GM04504 (cell line): ENCODE results near the gene SSU72.
"Not testable (repeated sequence)": the region's sequence is repeated elsewhere in the genome, so short reads cannot be mapped to it uniquely, and the experiment has no call there.

ENCODE experiments used
- DNase-seq: peaks from one replicate; pipeline ENCODE4 v3.0.0-alpha.2; 2012; ENCODE audit warnings: low read depth

The SSU72 gene

GRCh38 chr1:1527092-1527816 lies 47.4 kb downstream of the SSU72 start:
- no peak for DNase-seq

- DNase-seq, result not testable (repeated sequence)
Measured at GRCh38 chr1:1526476-1526875, 48.2 kb downstream of the SSU72 start.

- not testable (repeated sequence) for DNase-seq
Measured at GRCh38 chr1:1524750-1525383, 49.8 kb downstream of the SSU72 start.

DNA sequence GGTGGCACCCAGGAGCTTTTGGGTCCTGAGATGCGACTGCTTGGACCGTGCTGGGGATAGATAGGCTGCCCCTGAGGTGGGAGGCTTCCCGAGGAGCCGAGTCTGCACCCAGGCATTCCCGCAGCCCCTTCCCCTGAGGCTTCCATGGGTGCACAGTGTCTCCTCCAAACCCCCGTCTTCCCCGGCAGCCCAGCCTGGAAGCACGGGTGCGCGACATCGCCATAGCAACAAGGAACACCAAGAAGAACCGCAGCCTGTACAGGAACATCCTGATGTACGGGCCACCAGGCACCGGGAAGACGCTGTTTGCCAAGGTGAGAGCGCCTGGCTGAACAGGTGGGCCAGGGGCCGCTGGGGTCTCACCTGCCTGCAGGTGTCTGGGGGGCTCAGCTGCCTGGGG lies 51.0 kb downstream of the SSU72 start:
- not testable (repeated sequence) for DNase-seq

DNA sequence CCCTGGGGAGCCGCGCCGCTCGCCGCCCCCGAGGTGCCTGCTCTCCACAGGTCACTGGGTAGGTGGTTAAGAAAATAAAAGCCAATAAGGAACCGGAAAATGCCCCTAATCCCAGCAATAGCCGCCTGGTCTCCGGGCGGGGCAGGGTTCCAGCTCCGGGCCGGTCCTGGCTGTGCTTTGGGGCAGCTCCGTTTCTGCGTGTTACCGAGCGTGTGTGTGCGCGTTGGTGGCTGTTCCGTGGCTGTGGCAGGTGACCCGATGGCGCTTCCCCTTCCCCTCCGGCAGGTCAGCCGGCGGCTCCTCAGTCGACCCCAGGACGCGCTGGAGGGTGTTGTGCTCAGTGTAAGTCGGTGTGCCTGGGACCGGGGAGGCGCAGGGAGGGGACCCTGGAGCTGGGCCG lies 51.4 kb downstream of the SSU72 start:
- DNase-seq, result not testable (repeated sequence)

DNA sequence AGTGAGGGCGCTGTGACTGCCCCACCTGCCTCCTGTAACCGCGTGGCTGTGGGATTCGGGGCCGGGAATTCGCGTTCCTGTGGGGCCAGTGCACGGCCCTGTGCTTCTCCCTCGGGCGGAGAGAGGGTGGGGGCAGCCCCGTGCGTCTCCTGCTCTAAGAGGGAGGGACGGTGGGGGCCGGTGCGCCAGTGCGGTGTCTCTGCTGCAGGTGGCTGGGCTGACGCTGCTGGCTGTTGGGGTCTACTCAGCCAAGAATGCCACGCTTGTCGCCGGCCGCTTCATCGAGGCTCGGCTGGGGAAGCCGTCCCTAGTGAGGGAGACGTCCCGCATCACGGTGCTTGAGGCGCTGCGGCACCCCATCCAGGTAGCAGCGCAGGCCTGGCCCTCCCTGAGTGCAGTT lies 52.1 kb downstream of the SSU72 start:
- DNase-seq, result not testable (repeated sequence)

DNA sequence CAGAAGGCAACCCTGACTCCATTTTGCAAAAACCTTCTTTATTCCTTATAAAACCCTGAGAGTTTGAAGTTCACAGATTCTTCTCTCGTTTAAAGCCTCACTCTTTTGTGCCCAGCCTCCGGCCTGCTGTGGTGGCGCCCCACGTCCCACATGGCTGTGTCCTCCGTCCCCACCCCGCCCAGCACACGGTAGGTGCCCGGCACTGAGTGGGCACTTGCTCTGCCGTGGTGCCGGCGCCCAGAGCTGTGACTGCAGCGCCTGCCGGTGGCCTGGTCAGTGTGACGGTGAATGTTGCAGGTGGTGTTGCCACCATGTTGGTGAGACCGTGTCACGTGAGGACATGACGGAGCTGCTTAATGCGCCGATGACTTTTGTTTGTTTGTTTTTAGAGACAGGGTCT lies 53.3 kb downstream of the SSU72 start:
- no peak for DNase-seq

DNA sequence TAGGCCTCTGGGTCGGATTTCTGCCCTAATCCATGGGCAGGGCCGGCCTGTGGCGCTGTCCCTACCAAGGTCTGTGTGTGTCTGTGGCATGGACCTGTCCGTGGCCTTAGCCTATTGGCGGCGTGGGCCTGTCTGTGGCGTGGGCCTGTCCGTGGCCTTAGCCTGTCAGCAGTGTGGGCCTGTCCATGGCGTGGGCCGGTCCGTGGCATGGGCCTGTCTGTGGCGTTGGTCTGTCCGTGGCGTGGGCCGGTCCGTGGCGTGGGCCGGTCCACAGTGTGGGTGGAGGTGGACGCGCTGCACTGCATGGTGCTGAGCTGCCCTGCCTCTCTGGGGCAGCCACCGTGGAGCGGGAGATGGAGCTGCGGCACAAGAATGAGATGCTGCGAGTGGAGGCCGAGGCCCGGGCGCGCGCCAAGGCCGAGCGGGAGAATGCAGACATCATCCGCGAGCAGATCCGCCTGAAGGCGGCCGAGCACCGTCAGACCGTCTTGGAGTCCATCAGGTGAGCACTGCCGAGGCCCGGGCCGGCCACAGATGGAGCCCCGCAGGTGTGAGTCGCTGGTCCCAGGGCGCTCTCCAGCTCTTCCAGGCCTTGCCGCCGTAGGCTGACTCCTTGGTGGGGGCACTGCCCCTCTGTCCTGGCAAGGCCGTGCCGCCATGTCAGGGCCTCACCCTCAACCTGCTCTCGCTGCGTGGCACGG lies 54.7 kb downstream of the SSU72 start:
- DNase-seq, result not testable (repeated sequence)

- DNase-seq, result not testable (repeated sequence)
Measured at GRCh38 chr1:1518621-1519007, 56.0 kb downstream of the SSU72 start.

DNA sequence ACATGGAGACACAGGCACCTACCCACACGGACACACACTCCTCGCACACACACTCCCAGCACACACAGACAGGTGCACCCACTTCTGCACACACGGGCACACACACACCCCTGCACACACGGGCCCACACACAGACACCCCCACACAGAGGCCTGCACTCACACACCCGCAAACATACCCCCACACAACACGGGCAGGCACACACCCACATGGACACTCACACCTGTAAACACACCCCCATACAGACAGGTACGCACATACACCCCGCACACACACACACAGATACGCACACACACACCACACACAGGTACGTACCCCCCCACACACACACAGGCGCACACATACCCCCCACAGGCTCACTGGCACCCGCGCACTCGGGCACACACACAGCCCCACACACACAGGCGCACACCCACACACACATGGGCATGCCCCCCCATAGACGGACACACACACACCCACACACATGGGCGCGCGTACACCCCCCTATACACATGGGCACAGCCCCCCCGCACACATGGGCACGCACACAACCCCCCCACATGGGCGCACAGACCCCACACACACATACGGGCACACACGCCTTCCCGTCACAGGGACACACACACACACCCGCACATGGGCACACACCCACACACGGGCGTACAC lies 56.6 kb downstream of the SSU72 start:
- DNase-seq, result no peak

DNA sequence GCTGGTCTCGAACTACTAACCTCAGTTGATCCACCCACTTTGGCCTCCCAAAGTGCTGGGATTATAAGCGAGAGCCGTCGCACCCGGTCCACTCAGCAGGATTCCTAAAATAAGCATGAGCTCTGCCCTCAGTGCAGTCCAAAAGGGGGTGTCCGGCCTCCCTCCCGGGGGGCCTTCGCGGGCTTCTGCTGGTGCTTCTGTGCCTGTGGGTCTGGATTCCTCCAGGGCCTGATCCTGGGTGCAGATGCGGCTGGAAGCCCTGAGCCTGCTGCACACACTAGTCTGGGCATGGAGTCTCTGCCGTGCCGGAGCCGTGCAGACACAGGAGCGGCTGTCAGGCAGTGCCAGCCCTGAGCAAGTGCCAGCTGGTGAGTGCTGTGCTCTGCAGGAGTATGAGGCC lies 57.7 kb downstream of the SSU72 start:
- DNase-seq, result not testable (repeated sequence)

DNA sequence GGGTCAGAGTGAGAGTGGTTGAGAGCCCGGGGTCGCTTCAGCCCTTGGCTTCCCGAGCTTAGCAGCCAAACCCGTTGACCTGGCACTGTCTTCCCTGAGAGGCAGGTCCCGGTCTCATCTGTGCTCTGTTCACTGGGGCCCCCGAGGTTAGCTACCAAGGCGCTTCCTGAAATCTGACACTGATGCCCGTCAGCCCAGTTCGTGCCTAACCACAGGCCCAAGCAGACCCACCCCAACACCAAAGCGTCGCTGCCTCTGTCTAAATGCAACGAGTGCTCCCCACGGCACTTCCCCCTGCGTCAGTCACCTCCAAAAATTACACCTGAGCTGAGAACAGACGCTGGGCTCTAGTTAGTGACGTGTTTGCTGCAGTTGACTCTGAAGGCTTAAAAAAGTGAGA lies 60.3 kb downstream of the SSU72 start:
- not testable (repeated sequence) for DNase-seq

DNA sequence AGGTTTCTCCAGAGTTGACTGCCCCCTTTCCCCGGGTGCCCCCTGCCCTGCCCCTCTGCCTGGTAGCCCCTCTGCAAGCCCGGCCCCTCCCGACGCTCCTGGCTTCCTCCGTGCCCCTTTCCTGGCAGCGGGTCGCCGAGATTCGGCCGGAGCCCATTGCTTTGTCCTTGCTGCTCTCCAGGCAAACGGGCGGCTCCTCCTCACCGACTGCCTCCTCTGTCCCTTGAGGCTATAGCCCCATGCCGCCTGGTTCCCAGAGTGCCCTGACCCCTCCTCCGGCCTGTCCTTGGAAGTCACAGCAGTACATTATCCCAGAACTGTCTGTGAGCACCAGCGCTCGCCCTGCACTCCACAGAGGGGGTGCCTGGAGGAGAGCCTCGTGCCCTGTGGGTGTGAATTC lies 61.0 kb downstream of the SSU72 start:
- not testable (repeated sequence) for DNase-seq

- not testable (repeated sequence) for DNase-seq
Measured at GRCh38 chr1:1512425-1512824, 62.2 kb downstream of the SSU72 start.

DNA sequence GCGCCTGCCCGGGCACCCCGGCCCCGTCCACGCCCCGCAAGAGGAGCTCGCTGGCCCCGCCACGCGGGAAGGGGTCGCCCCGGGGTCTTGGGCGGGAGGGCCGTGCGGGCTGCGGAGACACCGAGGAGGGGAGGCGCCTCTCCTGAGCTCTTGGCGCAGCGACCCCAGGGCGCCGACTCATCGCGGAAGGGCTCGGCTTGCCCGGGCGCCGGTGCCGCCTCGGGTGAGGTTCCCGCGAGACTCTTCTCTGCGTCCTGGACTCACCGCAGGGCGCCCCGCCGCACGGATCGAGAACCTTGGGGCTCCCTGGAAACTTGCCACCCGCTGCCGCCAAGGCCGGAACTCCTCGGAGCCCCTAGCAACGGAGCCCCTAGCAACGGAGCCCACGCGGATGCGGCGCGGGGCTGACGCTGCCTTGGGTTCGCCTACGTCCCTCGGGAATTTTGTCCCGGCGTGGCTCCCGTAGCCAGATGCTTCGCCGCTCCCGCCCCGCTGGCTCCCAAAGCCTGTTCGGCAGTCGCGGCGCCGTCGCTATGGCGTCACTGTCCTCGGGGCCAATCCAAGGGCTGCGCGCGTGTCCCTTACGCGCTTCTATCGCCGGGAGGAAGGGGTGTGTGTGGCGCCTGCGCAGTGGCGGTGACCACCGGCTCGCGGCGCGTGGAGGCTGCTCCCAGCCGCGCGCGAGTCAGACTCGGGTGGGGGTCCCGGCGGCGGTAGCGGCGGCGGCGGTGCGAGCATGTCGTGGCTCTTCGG lies 63.0 kb downstream of the SSU72 start, which contains the start of gene ATAD3A:
TSS of gene ATAD3A (plus strand) at position 630 of the 753 bp plus-strand sequence. CDS start at position 737, 107 bp downstream.
- DNase-seq, result peak; percentile 97

- DNase-seq, result no peak
Measured at GRCh38 chr1:1510912-1511532, 63.6 kb downstream of the SSU72 start.

DNA sequence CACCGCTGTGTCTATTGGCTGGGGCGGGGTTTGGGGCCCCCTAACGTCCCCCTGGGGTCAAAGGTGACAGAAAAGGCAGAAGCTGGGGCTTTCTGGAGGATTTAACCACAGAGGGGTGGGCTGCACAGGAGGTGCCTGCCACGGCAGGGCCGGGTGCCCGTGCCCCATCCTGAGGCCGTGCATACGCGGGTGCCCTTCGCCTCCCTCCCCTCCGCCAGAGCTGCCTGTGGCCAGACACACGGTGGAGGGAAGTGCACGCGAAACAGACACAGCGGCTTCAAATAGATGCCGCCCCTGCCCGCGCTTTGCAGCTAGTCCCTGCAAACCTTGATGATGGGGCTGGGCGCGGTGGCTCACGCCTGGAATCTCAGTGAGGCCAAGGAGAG lies 65.2 kb downstream of the SSU72 start:
- not testable (repeated sequence) for DNase-seq

DNA sequence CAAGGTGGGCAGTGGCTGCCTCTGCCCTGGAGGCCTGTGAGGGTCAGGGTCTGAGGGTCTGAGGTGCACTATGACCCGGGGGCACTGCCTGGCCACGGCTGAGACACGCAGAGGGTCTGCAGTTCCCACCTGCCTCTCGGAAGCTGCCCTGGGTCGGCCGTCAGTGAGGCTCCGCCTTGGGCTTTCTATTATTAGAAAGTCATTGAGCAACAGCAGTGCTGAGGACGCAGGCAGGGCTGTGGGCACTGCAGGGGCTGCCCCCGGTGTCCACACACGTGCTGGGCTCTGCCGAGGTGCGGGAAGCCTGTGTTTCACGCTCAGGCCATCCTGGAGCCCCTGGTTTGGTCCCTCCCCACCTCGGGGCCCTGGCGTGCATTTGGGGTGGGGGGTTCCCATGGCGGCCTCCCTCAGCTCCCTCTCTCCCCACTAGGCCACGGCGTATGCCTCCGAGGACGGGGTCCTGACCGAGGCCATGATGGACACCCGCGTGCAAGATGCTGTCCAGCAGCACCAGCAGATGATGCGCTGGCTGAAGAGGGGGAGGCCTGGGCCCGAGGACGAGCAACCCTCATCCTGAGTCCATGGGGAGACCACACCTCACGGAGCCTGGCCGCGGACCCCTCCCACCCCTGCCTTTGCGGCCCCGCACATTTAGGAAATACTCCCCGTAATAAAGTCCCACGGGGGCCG lies 65.7 kb downstream of the SSU72 start:
- not testable (repeated sequence) for DNase-seq

DNA sequence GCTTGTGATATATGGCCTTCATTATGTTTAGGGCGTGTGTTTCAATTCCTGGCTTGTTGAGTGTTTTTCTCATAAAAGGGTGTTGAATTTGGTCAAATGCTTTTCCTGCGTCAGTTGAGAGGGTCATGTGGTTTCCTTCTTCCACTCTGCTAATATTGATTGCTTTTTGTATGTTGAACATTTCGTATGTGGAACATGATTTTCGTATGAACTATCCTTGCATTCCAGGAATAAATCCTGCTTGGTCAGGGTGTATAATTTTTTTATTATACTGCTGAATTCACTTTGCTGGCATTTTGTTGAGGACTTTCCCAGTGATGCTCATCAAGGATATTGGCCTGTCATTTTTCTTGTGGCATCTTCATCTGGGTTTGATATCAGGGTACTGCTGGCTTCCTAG lies 67.4 kb downstream of the SSU72 start:
- DNase-seq, result no peak

DNA sequence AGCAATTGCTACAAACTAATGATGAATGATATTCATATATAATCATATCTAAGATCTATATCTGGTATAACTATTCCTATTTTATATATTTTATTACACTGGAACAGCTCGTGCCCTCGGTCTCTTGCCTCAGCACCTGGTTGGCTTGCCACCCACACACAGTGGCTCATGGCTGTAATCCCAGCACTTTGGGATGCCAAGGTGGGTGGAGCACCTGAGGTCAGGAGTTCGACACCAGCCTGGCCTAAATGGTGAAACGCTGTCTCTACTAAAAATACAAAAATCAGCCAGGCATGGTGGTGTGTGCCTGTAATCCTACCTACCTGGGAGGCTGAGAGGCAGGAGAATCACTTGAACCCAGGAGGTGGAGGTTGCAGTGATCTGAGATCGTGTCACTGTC lies 68.9 kb downstream of the SSU72 start:
- DNase-seq, result not testable (repeated sequence)

GRCh38 chr1:1505366-1505798 lies 69.3 kb downstream of the SSU72 start:
- DNase-seq, result not testable (repeated sequence)
